ENCODE data around the gene INPP5A.
"Not testable (repeated sequence)": the region's sequence is repeated elsewhere in the genome, so short reads cannot be mapped to it uniquely, and the experiment has no call there.

Gene INPP5A

GRCh38 chr10:132752378-132752777, 214.8 kb downstream of the INPP5A start:
- no peak for DNase-seq

GRCh38 chr10:132752961-132753360, 215.4 kb downstream of the INPP5A start:
- DNase-seq = no peak

GRCh38 chr10:132753596-132753995, 216.0 kb downstream of the INPP5A start:
- DNase-seq = no peak

GRCh38 chr10:132754071-132754470, 216.5 kb downstream of the INPP5A start:
- DNase-seq = no peak

GRCh38 chr10:132755166-132755711, 217.7 kb downstream of the INPP5A start:
- DNase-seq = no peak

- DNase-seq = no peak
Observed at GRCh38 chr10:132756591-132756990, 219.0 kb downstream of the INPP5A start.

GRCh38 chr10:132757171-132757570, 219.6 kb downstream of the INPP5A start:
- no peak for DNase-seq

- no peak for DNase-seq
Observed at GRCh38 chr10:132758865-132759264, 221.3 kb downstream of the INPP5A start.

- no peak for DNase-seq
Observed at GRCh38 chr10:132761395-132762060, 223.9 kb downstream of the INPP5A start.

GRCh38 chr10:132762267-132762666, 224.7 kb downstream of the INPP5A start:
- DNase-seq = no peak

- no peak for DNase-seq
Observed at GRCh38 chr10:132763545-132763944, 226.0 kb downstream of the INPP5A start.

- DNase-seq = no peak
Observed at GRCh38 chr10:132764108-132764507, 226.5 kb downstream of the INPP5A start.

- DNase-seq = no peak
Observed at GRCh38 chr10:132765435-132765834, 227.8 kb downstream of the INPP5A start.

- DNase-seq = no peak
Observed at GRCh38 chr10:132766291-132766690, 228.7 kb downstream of the INPP5A start.

- no peak for DNase-seq
Observed at GRCh38 chr10:132768346-132769248, 231.0 kb downstream of the INPP5A start.

- DNase-seq = no peak
Observed at GRCh38 chr10:132770061-132771021, 232.8 kb downstream of the INPP5A start.

GRCh38 chr10:132772816-132773215, 235.2 kb downstream of the INPP5A start:
- not testable (repeated sequence) for DNase-seq

GRCh38 chr10:132774181-132774901, 236.8 kb downstream of the INPP5A start:
- no peak for DNase-seq

- DNase-seq = no peak
Observed at GRCh38 chr10:132774902-132775863, 237.6 kb downstream of the INPP5A start.

GRCh38 chr10:132776186-132776585, 238.6 kb downstream of the INPP5A start:
- no peak for DNase-seq

- no peak for DNase-seq
Observed at GRCh38 chr10:132776821-132777220, 239.2 kb downstream of the INPP5A start.
